GM19438 (cell line): ENCODE measurements around the gene RNF32.
"Not testable (repeated sequence)": the region's sequence is repeated elsewhere in the genome, so short reads cannot be mapped to it uniquely, and the experiment has no call there.

Experiments
- ATAC-seq: cut with Tn5 transposase; IDR thresholded peaks from one replicate; pipeline ENCODE4 v1.9.1; 2021; ENCODE audit warnings: low read depth; ENCODE audit not compliant: unreplicated experiment

Gene RNF32

GRCh38 chr7:156639426-156640256, 933 bp upstream of the RNF32 start:
- ATAC-seq = peak; percentile 23

GRCh38 chr7:156640949-156641485, 443 bp downstream of the RNF32 start:
- ATAC-seq = peak; percentile 46

GRCh38 chr7:156642306-156643045, 1.9 kb downstream of the RNF32 start:
- no peak for ATAC-seq

GRCh38 chr7:156647330-156647729, 6.8 kb downstream of the RNF32 start:
- not testable (repeated sequence) for ATAC-seq

- ATAC-seq = peak; percentile 65
Measured at GRCh38 chr7:156650042-156650441, 9.5 kb downstream of the RNF32 start.

GRCh38 chr7:156651474-156651873, 10.9 kb downstream of the RNF32 start:
- ATAC-seq = no peak

DNA sequence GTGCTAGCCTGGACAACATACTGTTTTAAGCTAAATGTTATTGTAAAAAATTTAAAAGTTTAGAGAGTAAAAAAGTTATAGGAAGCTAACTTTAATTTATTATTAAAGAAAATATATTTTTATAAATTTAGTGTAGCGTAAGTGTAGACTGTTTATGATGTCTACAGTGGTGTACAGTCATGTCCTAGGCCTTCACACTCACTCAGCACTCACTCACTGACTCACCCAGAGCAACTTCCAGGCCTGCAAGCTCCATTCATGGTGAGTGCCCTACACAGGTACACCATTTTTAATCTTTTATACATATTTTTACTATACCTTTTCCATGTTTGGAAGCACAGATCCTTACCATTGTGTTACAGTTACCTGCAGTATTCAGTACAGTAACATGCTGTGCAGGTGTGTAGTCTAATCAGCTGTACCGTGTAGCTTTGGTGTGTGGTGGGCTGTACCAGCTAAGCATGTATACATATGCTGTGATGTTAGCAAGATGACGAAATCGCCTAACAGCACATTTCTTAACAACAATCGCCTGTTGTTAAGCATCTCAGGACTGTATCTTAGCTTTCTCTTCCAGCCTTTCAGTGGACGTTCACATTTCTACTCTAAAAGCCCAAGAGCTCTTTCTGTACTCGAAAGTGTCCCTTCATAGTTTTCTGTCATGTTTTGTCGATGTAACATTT, 12.5 kb downstream of the RNF32 start:
- ATAC-seq = no peak

GRCh38 chr7:156654511-156655234, 14.1 kb downstream of the RNF32 start:
- ATAC-seq = no peak

DNA sequence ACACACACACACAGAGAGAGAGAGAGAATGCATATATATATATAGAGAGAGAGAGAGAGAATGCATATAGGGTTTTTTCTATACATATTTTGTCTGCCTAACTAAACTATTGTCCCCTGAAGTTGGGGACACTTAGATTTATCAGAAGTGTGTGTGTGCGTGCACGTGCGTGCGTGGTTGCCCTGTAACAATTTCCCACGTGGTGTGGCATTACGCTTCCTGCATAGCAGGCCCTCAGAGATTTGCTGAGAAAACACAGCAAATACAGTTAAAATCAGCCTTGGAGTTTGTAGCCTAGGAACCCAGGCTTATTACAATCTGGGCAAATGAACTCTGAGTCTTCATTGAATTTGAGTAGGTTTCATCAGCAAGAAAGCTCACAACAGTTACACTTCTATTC, 14.7 kb downstream of the RNF32 start:
- no peak for ATAC-seq

DNA sequence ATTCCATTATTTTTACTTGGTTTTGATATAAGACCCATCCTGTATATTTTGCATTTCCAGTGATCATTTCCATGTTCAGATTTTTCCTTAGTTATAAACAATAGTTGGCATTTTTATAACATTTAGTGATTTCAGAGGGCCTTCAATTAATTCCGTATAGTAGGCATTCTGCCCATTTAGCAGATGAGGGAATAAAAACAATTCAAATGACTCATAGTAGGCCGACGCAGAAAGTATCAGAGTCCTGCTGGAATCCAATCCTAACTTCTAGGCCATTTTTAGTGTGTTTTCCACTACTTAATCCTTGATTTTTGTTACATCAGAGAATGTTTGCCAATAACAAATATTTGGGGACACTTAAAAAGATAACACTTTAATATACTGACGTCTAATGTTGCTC, 15.4 kb downstream of the RNF32 start:
- no peak for ATAC-seq

DNA sequence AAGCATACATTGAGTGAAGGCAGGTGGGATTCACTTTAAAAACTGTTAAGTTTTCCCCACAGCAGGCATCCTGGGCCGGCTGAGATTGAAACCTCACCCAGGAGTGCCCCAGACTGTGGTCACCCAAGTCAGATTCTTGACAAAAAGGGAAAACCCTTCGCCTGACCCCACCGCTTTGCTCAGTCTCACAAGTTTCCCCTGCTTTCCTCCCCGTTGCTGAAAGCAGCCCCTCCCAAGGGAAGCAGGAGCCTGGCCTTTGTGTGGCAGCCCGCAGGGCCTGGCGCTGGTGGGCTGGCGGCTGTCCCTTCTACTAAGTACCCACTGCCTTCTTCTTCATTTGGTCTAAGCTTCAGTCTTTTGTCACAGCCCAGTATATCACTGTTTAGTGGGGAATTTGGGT, 16.0 kb downstream of the RNF32 start:
- ATAC-seq = no peak

DNA sequence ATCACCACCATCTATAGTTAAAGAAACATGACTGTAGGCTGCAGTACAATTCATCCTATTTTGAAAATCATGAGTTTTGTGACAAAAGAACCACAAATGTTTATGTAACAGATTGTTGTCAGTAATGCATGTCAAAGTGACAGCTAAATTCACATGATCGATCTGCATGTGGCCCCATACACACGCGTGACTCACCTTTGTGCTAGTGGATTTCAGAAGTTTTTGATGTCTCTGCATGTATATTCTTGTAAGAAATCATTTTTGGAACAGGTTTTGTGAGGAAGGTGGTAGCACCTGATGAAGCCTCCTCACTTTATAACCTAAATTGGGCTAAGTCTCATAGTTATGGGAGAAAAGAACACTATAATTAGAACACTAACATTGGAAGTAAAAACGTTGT, 17.1 kb downstream of the RNF32 start:
- ATAC-seq = no peak

DNA sequence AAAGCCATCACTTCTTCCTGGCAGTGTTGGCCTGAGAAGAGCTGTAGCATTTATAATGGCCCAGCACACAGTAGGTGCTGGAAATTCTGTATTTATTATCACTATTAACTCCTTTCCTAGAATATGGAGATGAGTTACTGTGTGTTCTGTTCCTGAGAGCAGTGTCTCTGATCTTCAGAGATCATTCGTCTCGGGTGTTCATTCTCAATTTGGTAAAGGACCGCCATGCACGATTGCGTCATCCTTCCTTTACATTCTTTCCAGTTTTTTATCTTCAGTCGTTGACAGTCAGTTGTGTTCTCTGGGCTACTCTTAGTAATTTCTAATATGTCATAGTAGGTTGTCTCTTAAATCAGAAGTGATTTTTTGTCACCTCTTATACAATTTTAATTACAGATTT, 18.6 kb downstream of the RNF32 start:
- no peak for ATAC-seq

DNA sequence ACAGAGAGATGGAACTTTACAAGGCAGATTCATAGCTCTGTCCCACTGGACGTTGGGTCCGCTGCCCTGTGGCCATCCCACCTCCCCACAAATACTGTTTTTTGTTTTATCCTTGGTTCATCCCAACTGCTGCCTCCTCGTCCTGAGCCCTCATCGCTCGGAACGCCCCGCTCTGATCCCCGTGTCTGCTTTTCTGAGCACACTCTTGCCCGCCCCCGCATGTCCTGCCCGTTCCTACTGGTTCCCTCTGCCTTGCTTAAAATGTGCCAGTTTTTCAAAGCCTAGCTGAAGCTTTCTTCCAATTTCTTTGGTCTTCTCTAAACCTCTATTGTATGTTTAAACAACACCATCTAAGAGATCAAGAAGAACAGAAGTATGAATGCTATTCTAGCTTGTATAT, 19.4 kb downstream of the RNF32 start:
- ATAC-seq = no peak

DNA sequence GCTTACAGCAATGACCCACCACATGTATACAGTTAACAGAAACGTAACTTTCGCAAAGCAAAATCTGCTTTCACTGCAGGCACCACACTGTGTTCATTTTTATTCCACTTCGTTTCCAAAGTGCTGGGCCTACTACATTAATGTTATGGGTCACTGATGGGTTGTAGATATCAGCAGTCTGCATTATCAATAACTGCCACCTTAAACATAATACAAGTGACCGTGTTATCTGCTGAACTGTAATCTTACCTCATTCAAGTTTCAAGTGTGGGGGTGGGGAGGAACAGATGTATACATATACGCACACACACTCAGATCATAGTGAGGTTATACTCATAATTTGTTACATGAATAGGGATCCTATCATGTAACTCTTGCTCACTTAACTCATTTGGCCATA, 21.1 kb downstream of the RNF32 start:
- ATAC-seq = no peak

- ATAC-seq = no peak
Measured at GRCh38 chr7:156662277-156662676, 21.7 kb downstream of the RNF32 start.

- ATAC-seq = no peak
Measured at GRCh38 chr7:156665101-156665500, 24.5 kb downstream of the RNF32 start.

DNA sequence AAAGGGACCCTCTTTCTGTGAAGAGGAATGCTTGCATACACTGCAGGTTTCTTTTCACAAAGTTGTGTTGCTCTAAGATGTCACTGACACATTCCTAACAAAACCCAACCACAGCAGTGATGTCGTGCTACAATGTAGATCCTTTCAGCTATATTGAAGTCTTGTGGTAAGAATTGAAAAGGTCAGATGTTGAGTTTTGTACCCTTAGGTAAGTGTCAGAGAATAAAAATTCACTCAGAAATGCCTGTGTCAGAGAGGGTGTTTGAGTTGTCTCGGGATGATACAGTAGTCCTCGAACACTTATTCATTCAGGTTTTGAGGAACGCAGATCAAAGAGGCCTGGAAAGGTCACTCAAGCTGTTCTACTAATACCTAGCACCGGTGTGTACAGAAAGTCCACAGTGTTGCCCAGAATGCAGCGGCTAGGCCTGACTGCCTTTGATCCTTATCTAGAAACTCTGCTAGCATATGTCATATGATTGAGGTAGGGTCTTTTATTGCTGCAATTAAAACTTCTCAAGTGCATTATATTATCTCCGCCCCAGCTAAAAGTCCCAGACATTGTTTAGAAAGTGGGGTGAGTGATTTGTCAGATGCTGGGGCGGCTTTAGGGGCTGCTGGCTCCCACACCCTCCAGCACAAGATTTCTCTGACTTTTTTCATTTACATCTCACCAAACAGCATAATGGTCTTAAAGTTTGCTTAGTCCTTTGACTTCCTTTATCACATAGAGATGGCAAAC, 26.0 kb downstream of the RNF32 start:
- no peak for ATAC-seq

DNA sequence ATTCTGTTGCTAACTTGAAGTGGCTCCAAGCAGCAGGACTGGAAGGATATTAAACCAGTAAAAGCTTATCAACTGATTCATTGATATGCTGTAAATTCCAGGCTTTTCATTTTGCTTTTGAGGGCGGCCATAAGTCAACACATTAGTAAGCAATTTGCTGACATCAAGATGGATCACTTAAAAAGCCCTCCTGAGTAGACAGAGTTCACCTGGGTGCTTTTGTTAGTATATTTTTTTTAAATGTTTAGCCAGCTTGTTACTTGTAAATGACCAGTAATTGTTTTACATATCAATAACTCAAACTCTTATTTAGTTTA, 26.5 kb downstream of the RNF32 start:
- no peak for ATAC-seq

DNA sequence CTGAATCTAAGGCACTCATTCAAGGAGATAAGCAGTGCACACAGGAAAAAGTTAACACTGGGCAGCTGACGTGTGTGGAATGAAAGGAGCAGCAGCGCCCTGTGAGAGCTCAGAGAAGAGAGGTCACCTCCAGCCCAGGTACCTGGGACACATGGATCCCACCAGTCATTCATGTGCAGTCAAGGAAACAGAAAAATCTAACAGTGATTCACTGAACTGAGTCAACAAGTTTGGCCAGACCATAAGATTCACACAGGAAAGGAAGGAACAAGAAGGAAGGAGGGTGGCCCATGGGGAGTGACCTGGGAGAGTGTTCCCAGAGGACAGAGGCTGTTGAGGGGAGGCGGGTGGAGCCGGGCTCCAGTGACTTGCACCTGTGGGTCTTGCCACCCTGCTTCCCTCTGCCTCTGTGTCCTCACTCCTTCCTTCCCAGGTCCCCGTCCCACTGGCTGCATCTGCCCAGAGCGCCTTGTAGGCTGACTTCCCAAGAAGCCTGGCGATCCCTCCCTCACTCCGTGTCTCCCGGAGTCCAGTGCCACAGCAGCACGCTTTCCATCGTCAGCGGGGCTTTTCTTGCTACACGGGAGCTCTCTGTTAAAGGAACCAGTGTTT, 27.7 kb downstream of the RNF32 start:
- ATAC-seq = no peak
